ENCODE data around the gene IGFBP5. TPM values are rescaled to one million over a fixed set of nuclear protein-coding genes. Genes with fewer than 3 reads are reported as not detected.

Gene IGFBP5
- total RNA-seq, 1 donor from 2014 or later, result not detected

GRCh38 chr2:216685327-216685875, 9.9 kb downstream of the IGFBP5 start:
- Mint-ChIP-seq H3K36me3 (ENCODE audit: low read depth) (no peaks in the 10 kb centered on the region), H3K27ac (no peak overlapping the region), H3K27me3 (peaks cover 63% of the 10 kb centered on the region), H3K9me3 (no peaks in the 10 kb centered on the region), H3K4me1 (no peaks in the 10 kb centered on the region), H3K4me3 (no peak overlapping the region)
- ATAC-seq (ENCODE audit: low read depth), result no peak
- DNase-seq, result no peak
- ChIA-PET POLR2A (no interaction called here), CTCF (interaction anchor here (0.8 to 2.3 kb wide), 3 partner anchors 13 to 1028 kb away, joined by 3 to 11 read pairs (median 3); no protein-coding TSS in a partner anchor)
- TF ChIP-seq CTCF (IDR thresholded peaks at IDR 0.05), result no peak
- intact Hi-C loops (cut with micrococcal nuclease), result loop anchor here (10.0 kb wide), 1 partner anchor 479 kb away; no protein-coding TSS in a partner anchor

GRCh38 chr2:216683846-216684245, 11.5 kb downstream of the IGFBP5 start:
- intact Hi-C loops (cut with micrococcal nuclease), result loop anchor here (10.0 kb wide), 1 partner anchor 481 kb away; no protein-coding TSS in a partner anchor
- DNase-seq (no peak), ATAC-seq (ENCODE audit: low read depth) (no peak)
- no peaks in the 10 kb centered on the region for H3K9me3 Mint-ChIP-seq
- ChIA-PET CTCF (interaction anchor here (0.7 to 2.3 kb wide), 2 partner anchors 10 to 1029 kb away, joined by 3 to 11 read pairs; no protein-coding TSS in a partner anchor), POLR2A (no interaction called here)
- H3K4me1 Mint-ChIP-seq, result no peaks in the 10 kb centered on the region
- H3K27me3 Mint-ChIP-seq, result peaks cover 55% of the 10 kb centered on the region
- no peaks in the 10 kb centered on the region for H3K36me3 Mint-ChIP-seq (ENCODE audit: low read depth)
- no peak for TF ChIP-seq CTCF (IDR thresholded peaks at IDR 0.05)
- no peak overlapping the region for H3K4me3 Mint-ChIP-seq
- H3K27ac Mint-ChIP-seq, result no peak overlapping the region

- CTCF ChIA-PET, result interaction anchor here (1.0 to 2.5 kb wide), 7 partner anchors 12 to 1075 kb away, joined by 3 to 12 read pairs (median 4); no protein-coding TSS in a partner anchor
- H3K4me3 Mint-ChIP-seq, result no peak overlapping the region
- no peak for TF ChIP-seq CTCF (IDR thresholded peaks at IDR 0.05)
- intact Hi-C loops (cut with micrococcal nuclease), result loop anchor here (1.0 to 10.0 kb wide), 3 partner anchors 483 to 1075 kb away; no protein-coding TSS in a partner anchor
- no peaks in the 10 kb centered on the region for H3K9me3 Mint-ChIP-seq
- no peak for ATAC-seq (ENCODE audit: low read depth)
- H3K27me3 Mint-ChIP-seq, result peaks cover 40% of the 10 kb centered on the region
- POLR2A ChIA-PET, result no interaction called here
- no peak for DNase-seq
- H3K36me3 Mint-ChIP-seq (ENCODE audit: low read depth), result no peaks in the 10 kb centered on the region
- no peaks in the 10 kb centered on the region for H3K4me1 Mint-ChIP-seq
- no peak overlapping the region for H3K27ac Mint-ChIP-seq
Measured at GRCh38 chr2:216681683-216682082, 13.7 kb downstream of the IGFBP5 start.

- DNase-seq (no peak), ATAC-seq (ENCODE audit: low read depth) (no peak)
- no peaks in the 10 kb centered on the region for H3K36me3 Mint-ChIP-seq (ENCODE audit: low read depth)
- POLR2A ChIA-PET, result no interaction called here
- no peaks in the 10 kb centered on the region for H3K4me1 Mint-ChIP-seq
- CTCF ChIA-PET, result interaction anchor here (1.2 to 2.5 kb wide), 4 partner anchors 830 to 1034 kb away, joined by 3 to 12 read pairs (median 8); no protein-coding TSS in a partner anchor
- no peak for TF ChIP-seq CTCF (IDR thresholded peaks at IDR 0.05)
- no peaks in the 10 kb centered on the region for H3K9me3 Mint-ChIP-seq
- peaks cover 40% of the 10 kb centered on the region for H3K27me3 Mint-ChIP-seq
- no peak overlapping the region for H3K4me3 Mint-ChIP-seq
- intact Hi-C loops (cut with micrococcal nuclease), result loop anchor here (10.0 kb wide), 1 partner anchor 484 kb away; no protein-coding TSS in a partner anchor
- no peak overlapping the region for H3K27ac Mint-ChIP-seq
Measured at GRCh38 chr2:216680951-216681629, 14.3 kb downstream of the IGFBP5 start.

- POLR2A ChIA-PET, result no interaction called here
- H3K4me3 Mint-ChIP-seq, result no peak overlapping the region
- peaks cover 29% of the 10 kb centered on the region for H3K27me3 Mint-ChIP-seq
- no peak for TF ChIP-seq CTCF (IDR thresholded peaks at IDR 0.05)
- H3K4me1 Mint-ChIP-seq, result no peaks in the 10 kb centered on the region
- ATAC-seq (ENCODE audit: low read depth) (no peak), DNase-seq (no peak)
- no peaks in the 10 kb centered on the region for H3K36me3 Mint-ChIP-seq (ENCODE audit: low read depth)
- no peak overlapping the region for H3K27ac Mint-ChIP-seq
- no peaks in the 10 kb centered on the region for H3K9me3 Mint-ChIP-seq
- intact Hi-C loops (cut with micrococcal nuclease), result loop anchor here (10.0 kb wide), 1 partner anchor 485 kb away; no protein-coding TSS in a partner anchor
- CTCF ChIA-PET, result interaction anchor here (1.2 kb wide), 2 partner anchors 19 to 1033 kb away, joined by 3 read pairs; no protein-coding TSS in a partner anchor
Measured at GRCh38 chr2:216679658-216680024, 15.7 kb downstream of the IGFBP5 start.
